ENCODE data around the gene PTK6.
"Not testable (repeated sequence)": the region's sequence is repeated elsewhere in the genome, so short reads cannot be mapped to it uniquely, and the experiment has no call there.

The PTK6 gene

GRCh38 chr20:63519668-63520503 lies 17.3 kb downstream of the PTK6 start:
- peak; percentile 62 for DNase-seq (ENCODE audit: extremely low spot score)
- TF ChIP-seq NFRKB (IDR thresholded peaks at IDR 0.05) (no peak), L3MBTL2 (conservative IDR thresholded peaks at IDR 0.05) (peak; percentile 29; the same call in 1 of the 2 replicates), TARDBP (IDR thresholded peaks at IDR 0.05) (no peak), SP1 (IDR thresholded peaks at IDR 0.05) (no peak), FOXK2 (IDR thresholded peaks at IDR 0.05) (no peak)
- ChIA-PET CTCF (interaction anchor here (0.9 to 1.9 kb wide), 4 partner anchors 17 to 53 kb away, joined by 3 to 5 read pairs (median 4); partner anchors contain the start of gene PTK6), POLR2A (interaction anchor here (0.9 to 3.0 kb wide), 6 partner anchors 11 to 460 kb away, joined by 3 to 26 read pairs (median 4); partner anchors contain the start of genes SAMD10 and SRMS)

DNA sequence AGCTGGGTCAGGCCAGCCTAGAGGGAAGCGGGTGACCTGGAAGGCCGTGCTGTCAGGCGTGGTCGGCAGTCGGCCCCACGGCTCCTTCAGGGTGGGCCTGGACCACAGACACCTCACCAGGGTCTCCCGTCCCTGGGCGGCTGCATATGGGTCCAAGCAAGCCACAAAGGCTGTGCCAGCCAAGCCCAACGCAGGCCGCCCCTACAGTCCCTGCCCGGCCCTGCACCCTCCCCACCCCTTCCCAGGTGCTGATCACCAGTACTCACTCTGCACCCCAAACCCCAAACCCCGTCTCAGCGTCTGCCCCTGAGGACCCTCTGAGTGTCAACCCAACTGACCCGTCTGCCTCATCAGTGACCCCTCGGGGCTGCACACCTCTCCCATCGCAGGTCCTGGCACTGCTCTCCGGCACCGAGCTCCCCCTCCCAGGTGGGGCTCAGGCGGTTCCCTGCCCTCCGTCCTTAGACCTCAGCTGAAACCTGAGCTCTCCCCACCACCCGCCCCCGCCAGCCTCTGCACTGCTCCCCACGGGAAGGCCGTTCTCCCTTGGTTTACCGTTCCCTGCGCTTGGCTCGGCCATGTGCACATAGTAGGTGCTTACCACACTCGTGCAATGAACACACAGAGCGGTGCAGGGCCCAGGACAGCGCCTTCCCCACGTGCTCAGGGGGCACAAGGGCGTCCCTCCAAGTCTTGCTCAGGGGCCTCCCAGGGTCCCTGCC lies 18.1 kb downstream of the PTK6 start:
- POLR2A ChIA-PET, result interaction anchor here (2.2 kb wide), 1 partner anchor 12 kb away, joined by 8 read pairs; no protein-coding TSS in a partner anchor
- CTCF ChIA-PET, result interaction anchor here (0.9 kb wide), 1 partner anchor 22 kb away, joined by 3 read pairs; no protein-coding TSS in a partner anchor
- TF ChIP-seq L3MBTL2 (conservative IDR thresholded peaks at IDR 0.05) (0 out of 2 replicates have a peak, but pooled peaks have one; percentile 30), FOXM1 (IDR thresholded peaks at IDR 0.05; ENCODE audit: borderline replicate concordance) (no peak)
- DNase-seq (ENCODE audit: extremely low spot score), result no peak

DNA sequence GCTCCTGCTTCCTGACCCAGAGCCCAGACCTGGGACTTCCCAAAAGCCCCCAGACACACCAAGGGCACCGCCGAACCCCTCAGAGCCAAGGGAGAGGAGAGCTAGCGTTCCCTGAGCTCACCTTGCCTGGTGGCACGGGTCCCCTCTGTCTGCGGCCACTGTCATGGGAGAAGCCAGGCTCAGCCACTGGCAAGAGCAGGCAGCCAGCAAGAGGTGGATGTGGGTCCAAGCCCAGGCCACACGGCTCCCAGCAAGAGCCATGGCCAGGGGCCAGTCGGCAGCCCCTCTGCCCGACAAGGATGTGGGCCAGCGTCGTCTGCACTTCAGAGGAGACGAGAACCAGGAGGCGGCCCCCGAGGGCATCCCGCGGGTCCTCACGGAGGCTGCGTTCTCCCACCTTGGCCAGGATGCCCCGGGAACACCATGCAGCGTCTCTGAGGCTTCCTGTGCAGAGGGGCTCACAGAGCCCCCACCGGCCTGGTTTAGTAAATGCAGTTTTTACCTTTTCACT lies 18.8 kb downstream of the PTK6 start:
- TF ChIP-seq ARNT (IDR thresholded peaks at IDR 0.05) (no peak), ZNF384 (IDR thresholded peaks at IDR 0.05) (no peak), CTBP1 (IDR thresholded peaks at IDR 0.05; ENCODE audit: borderline replicate concordance) (no peak), SP1 (IDR thresholded peaks at IDR 0.05) (no peak), FOXA1 (IDR thresholded peaks at IDR 0.05) (no peak), TARDBP (IDR thresholded peaks at IDR 0.05) (no peak), BHLHE40 (IDR thresholded peaks at IDR 0.05; ENCODE audit: borderline replicate concordance) (no peak), NFRKB (IDR thresholded peaks at IDR 0.05) (no peak), ELF4 (IDR thresholded peaks at IDR 0.05) (no peak)
- CTCF ChIA-PET, result no interaction called here
- POLR2A ChIA-PET, result no interaction called here
- no peak for DNase-seq (ENCODE audit: extremely low spot score)

- POLR2A ChIA-PET, result no interaction called here
- DNase-seq (ENCODE audit: extremely low spot score), result no peak
- TF ChIP-seq SP1 (IDR thresholded peaks at IDR 0.05) (no peak), FOXA1 (IDR thresholded peaks at IDR 0.05) (no peak), LEF1 (IDR thresholded peaks at IDR 0.05; ENCODE audit: borderline replicate concordance) (no peak), BHLHE40 (IDR thresholded peaks at IDR 0.05; ENCODE audit: borderline replicate concordance) (no peak), HDGF (IDR thresholded peaks at IDR 0.05; ENCODE audit: borderline replicate concordance) (no peak), NFRKB (IDR thresholded peaks at IDR 0.05) (no peak), FOXK2 (IDR thresholded peaks at IDR 0.05) (no peak), ARNT (IDR thresholded peaks at IDR 0.05) (no peak), TARDBP (IDR thresholded peaks at IDR 0.05) (no peak), SUZ12 (IDR thresholded peaks at IDR 0.05) (no peak), CTBP1 (IDR thresholded peaks at IDR 0.05; ENCODE audit: borderline replicate concordance) (no peak)
- TF ChIP-seq, protein P1, sequence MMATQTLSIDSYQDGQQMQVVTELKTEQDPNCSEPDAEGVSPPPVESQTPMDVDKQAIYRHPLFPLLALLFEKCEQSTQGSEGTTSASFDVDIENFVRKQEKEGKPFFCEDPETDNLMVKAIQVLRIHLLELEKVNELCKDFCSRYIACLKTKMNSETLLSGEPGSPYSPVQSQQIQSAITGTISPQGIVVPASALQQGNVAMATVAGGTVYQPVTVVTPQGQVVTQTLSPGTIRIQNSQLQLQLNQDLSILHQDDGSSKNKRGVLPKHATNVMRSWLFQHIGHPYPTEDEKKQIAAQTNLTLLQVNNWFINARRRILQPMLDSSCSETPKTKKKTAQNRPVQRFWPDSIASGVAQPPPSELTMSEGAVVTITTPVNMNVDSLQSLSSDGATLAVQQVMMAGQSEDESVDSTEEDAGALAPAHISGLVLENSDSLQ (IDR thresholded peaks at IDR 0.05), result no peak
- CTCF ChIA-PET, result interaction anchor here (1.1 kb wide), 1 partner anchor 21 kb away, joined by 5 read pairs; no protein-coding TSS in a partner anchor
These were observed 19.5 kb downstream of the PTK6 start for GRCh38 chr20:63517376-63518309.

DNA sequence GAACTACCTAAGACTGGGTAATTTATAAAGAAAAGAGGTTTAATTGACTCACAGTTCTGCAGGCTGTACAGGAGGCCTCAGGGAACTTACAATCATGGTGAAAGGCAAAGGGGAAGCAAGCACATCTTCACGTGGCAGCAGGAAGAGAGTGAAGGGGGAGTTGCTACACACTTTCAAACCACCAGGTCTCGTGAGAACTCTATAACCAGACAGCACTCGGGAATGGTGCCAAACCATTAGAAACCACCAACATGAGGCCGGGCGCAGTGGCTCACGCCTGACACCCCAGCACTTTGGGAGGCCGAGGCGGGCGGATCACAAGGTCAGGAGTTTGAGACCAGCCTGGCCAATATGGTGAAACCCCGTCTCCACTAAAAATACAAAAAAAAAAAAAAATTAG lies 22.7 kb downstream of the PTK6 start:
- POLR2A ChIA-PET; CTCF ChIA-PET; DNase-seq (ENCODE audit: extremely low spot score): not testable (repeated sequence)

GRCh38 chr20:63513207-63513606 lies 24.0 kb downstream of the PTK6 start:
- DNase-seq (ENCODE audit: extremely low spot score), result no peak
- ChIA-PET CTCF (no interaction called here), POLR2A (no interaction called here)
- TF ChIP-seq, protein P1 (IDR thresholded peaks at IDR 0.05), result no peak
- no peak for TF ChIP-seq L3MBTL2 (conservative IDR thresholded peaks at IDR 0.05)
- TF ChIP-seq SUZ12 (IDR thresholded peaks at IDR 0.05), result no peak
- TF ChIP-seq ZNF384 (IDR thresholded peaks at IDR 0.05), result no peak
- no peak for TF ChIP-seq ARNT (IDR thresholded peaks at IDR 0.05)
- no peak for TF ChIP-seq HDGF (IDR thresholded peaks at IDR 0.05; ENCODE audit: borderline replicate concordance)
- no peak for TF ChIP-seq ELF4 (IDR thresholded peaks at IDR 0.05)
- no peak for TF ChIP-seq FOXK2 (IDR thresholded peaks at IDR 0.05)
- TF ChIP-seq NFRKB (IDR thresholded peaks at IDR 0.05), result no peak
- TF ChIP-seq SP1 (IDR thresholded peaks at IDR 0.05), result no peak
- no peak for TF ChIP-seq BHLHE40 (IDR thresholded peaks at IDR 0.05; ENCODE audit: borderline replicate concordance)
- no peak for TF ChIP-seq FOXA1 (IDR thresholded peaks at IDR 0.05)
- no peak for TF ChIP-seq CTBP1 (IDR thresholded peaks at IDR 0.05; ENCODE audit: borderline replicate concordance)
- no peak for TF ChIP-seq TARDBP (IDR thresholded peaks at IDR 0.05)
- no peak for TF ChIP-seq FOXM1 (IDR thresholded peaks at IDR 0.05; ENCODE audit: borderline replicate concordance)
- TF ChIP-seq LEF1 (IDR thresholded peaks at IDR 0.05; ENCODE audit: borderline replicate concordance), result no peak
